NCI-H226 (cell line): ENCODE results near the gene CCDC106.

Experiments used
- DNase-seq: peaks from one replicate; pipeline ENCODE4 v3.0.0-alpha.2; 2015

Gene CCDC106

GRCh38 chr19:55652311-55653128 lies 4.5 kb downstream of the CCDC106 start:
- no peak for DNase-seq

- peak; percentile 98 for DNase-seq
Measured at GRCh38 chr19:55653651-55654322, 5.8 kb downstream of the CCDC106 start.

GRCh38 chr19:55654323-55654867 lies 6.4 kb downstream of the CCDC106 start:
- peak; percentile 98 for DNase-seq

DNA sequence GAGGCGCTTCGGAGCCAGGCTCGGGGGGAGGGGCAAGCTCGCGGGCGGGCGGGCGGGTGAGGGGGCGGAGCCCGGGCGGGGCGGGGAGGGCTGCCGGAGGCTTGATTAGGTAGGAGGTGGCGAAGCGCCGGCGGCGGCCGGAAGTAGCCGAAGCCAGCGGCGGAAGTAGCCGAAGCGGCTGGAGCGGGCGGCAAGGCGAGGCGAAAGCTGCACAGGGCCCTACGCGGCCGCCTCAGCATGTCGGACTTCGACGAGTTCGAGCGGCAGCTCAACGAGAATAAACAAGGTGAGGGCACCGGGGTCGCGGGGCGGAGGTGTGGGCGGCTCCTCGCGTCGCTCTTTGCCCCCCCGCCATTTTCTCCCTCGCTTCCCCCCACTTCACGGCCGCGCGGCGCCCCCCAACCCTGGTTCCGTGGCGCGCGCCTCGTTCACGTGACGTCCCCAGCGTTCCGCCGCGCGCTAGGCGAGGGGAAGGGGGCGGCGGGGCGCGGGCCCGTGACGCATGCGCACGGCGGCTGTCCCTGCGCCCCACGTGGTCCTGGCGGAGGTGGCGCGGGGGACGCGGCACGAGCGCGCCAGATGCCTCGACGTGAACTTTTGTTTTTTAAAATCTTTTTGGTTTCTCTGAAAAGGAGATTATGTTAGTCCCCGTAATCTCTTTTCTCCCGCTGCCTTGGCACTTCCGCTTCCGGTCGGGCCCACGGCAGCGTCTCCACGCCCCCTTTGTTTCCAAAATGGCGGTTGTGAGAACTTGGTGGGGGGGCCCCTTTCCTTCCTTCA lies 7.0 kb downstream of the CCDC106 start, which contains the start of gene U2AF2:
Gene U2AF2 (plus strand): TSS at position 168 of the 780 bp plus-strand sequence. CDS start 70 bp downstream, at position 238.
- DNase-seq = peak; percentile 86

DNA sequence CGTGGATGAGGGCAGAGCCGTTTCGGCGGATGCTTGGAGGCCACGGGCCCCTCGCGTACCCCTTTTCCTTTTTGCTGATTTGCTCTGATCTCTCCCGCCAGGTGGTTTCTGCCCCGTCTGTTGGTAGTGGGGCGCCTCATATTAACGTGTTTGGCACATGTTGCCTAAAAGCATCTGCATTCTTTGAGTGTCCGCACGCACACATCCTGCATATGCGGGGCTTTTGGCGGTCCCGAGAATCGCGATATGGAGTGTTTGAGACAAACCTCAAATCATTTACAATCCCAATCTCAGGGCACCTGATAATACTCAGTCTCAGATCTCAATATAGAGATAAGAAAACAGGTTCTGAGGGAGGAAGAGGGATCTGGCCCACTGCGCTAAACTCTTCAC lies 7.6 kb downstream of the CCDC106 start:
- no peak for DNase-seq

- no peak for DNase-seq
Measured at GRCh38 chr19:55656552-55656951, 8.5 kb downstream of the CCDC106 start.

GRCh38 chr19:55656988-55657747 lies 9.2 kb downstream of the CCDC106 start:
- DNase-seq = no peak

- no peak for DNase-seq
Measured at GRCh38 chr19:55658846-55659459, 10.9 kb downstream of the CCDC106 start.

GRCh38 chr19:55659822-55660221 lies 11.8 kb downstream of the CCDC106 start:
- no peak for DNase-seq

GRCh38 chr19:55660404-55660803 lies 12.4 kb downstream of the CCDC106 start:
- no peak for DNase-seq

DNA sequence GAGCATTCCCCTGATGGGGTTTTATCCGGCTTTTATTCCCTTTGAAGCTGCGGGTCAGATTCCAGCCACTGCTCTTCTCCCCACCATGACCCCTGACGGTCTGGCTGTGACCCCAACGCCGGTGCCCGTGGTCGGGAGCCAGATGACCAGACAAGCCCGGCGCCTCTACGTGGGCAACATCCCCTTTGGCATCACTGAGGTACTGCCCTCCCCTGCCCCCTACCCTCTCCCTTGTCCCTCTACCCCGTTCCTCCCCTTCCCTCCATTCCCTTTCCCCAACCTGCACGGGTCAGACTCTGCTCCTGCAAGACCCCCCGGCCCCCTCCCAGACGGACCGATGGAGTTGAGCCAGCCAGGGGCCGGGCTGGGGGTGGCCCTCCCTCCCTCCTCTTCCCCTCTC lies 13.0 kb downstream of the CCDC106 start:
- DNase-seq = no peak

DNA sequence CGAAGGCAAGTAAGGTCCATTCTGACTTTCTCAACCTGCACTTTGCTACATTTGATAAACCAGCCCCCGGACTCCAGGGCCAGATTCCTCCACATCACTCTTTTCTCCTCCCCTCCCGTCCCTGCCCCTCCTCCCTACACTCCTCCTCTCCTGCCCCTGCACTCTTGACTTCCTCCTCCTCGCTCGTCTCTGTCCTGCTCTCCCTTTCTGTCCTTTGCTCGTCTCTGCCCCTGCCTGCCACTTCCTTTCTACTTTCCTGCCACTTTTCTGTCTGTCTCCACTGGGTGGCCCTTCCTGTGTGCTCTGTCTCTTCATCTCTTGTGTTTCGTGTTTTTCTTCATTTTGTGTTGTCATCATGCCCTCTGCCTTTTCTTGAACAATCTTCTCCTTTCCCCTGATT lies 13.8 kb downstream of the CCDC106 start:
- DNase-seq = no peak

DNA sequence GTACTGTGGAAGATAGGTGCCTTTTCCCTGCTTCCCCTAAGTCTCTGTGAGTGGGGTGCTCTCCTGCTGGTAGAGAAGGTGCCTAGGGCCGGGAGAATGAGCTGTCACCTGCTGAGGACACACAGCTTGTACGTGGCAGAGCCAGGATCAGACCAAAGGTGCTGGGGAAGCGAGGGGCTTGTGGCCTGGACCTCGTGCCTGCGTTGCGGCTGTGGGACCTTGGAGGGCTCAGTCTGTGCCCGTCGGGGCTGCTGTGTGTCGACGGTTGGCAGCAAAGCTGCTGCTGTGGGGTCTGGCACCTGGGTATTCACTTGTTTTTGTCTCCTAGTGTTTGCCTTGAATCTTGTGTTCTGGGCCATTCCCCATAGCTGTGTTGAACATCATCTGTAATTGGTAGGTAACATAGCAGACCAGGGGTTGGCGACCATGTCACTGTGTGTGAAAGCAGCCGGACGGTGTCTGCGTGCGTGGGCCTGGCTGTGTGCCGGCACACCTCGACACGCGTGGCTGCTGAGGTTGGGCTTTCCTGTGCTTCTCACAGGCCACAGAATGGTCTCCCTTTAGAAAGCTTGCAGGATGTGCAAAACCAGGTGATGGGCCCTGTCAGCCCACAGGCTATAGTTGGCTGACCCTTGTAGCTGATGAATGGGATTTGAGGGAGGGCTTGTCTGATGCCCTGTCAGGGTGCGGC lies 16.0 kb downstream of the CCDC106 start:
- DNase-seq = no peak

GRCh38 chr19:55666343-55667005 lies 18.5 kb downstream of the CCDC106 start:
- no peak for DNase-seq

DNA sequence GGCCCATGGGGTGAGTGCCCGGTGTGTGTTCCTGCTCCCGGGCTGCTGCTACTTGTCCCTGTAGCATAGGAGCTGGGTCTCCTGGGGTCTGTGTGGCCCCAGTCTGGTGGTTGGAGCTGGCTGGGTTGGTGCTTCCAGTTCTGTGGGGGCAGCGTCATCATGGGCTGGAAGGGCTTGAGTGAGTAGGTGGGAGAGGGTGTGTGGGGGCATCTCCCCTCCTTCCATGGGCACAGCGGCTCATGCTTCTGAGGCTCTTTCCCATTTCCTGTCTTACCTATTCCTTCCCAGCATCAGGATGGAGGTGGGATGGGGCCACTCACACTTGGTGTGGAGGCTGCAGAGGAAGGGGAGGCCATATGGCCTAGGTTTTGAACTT lies 19.0 kb downstream of the CCDC106 start:
- no peak for DNase-seq

DNA sequence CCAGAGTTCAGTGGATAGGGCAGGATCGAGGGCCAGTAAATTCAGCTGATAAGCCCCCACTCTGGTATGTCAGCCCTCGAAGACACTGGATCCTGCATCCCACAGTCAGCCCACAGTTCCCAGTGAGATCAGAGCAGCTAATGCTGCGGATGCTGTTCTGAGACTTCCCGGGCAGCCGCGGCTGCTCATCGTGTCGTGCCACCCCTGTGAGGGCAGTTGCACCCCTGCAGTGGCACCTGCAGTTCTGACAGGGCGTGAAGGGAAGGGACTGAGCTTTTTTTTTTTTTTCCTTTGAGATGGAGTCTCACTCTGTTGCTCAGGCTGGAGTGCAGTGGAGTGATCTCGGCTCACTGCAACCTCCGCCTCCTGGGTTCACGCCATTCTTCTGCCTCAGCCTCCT lies 19.5 kb downstream of the CCDC106 start:
- DNase-seq = no peak

GRCh38 chr19:55667958-55668357 lies 19.9 kb downstream of the CCDC106 start:
- DNase-seq = no peak

DNA sequence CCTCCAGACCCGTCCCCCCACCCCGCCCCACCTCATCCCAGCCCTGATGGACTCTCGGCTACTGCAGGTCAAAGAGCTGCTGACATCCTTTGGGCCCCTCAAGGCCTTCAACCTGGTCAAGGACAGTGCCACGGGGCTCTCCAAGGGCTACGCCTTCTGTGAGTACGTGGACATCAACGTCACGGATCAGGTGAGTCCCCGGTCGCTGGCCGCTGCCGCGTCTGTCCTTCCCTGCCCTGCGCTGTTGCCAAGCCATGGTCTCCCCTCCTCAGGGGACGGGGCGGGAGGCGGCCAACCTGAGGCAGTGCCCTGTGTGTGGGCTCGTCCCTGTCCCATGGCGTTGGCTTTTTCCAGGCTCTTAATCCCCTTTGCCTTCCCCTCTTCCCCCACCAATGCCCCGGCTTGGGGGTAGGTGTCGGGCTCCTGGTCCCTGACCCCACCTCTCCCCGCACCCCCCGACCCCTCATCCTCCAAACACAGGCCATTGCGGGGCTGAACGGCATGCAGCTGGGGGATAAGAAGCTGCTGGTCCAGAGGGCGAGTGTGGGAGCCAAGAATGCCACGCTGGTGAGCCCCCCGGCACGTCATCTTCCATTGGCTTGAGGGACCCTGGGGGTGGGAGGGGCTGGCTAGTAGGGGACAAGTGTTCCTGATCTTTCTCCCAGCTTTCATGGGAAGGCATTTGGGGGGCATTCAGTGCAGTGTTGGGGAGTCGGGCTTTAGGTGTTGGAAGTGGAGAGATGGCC lies 20.8 kb downstream of the CCDC106 start:
- DNase-seq = no peak

GRCh38 chr19:55669418-55670279 lies 21.6 kb downstream of the CCDC106 start:
- DNase-seq = no peak
